Retinal pigment epithelial cell (primary cell): ENCODE measurements around the gene GEN1.

Experiments used
- DNase-seq: peaks from one replicate; pipeline ENCODE4 v3.0.0-alpha.2; 2010; ENCODE audit warnings: low read depth
- H3K4me3 ChIP-seq: 2 replicates; pipeline ENCODE4 v1.5.1; 2011; ENCODE audit warnings: mild to moderate bottlenecking, low read length, control low read depth, moderate library complexity
- TF ChIP-seq, protein P1 (sequence below): conservative IDR thresholded peaks from 2 replicates; pipeline ENCODE4 v1.5.1; 2011; ENCODE audit warnings: low read depth, low read length, control low read depth, inconsistent platforms

The GEN1 gene

DNA sequence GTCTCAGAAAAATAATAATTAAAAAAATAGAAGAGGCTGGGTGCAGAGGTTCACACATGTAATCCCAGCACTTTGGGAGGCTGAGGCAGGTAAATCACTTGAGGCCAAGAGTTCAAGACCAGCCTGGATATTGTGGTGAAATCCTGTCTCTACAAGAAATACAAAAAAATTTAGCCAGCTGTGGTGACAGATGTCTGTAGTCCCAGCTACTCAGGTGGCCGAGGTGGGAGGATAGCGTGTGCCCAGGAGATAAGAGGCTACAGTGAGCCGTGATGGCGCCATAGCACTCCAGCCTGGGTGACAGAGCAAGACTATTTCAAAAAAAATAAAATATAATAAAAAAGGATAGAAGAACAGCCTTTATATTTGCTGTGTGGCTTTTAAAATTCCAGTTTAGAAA is 36.3 kb upstream of the GEN1 start:
- TF ChIP-seq, protein P1, sequence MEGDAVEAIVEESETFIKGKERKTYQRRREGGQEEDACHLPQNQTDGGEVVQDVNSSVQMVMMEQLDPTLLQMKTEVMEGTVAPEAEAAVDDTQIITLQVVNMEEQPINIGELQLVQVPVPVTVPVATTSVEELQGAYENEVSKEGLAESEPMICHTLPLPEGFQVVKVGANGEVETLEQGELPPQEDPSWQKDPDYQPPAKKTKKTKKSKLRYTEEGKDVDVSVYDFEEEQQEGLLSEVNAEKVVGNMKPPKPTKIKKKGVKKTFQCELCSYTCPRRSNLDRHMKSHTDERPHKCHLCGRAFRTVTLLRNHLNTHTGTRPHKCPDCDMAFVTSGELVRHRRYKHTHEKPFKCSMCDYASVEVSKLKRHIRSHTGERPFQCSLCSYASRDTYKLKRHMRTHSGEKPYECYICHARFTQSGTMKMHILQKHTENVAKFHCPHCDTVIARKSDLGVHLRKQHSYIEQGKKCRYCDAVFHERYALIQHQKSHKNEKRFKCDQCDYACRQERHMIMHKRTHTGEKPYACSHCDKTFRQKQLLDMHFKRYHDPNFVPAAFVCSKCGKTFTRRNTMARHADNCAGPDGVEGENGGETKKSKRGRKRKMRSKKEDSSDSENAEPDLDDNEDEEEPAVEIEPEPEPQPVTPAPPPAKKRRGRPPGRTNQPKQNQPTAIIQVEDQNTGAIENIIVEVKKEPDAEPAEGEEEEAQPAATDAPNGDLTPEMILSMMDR, result no peak

DNA sequence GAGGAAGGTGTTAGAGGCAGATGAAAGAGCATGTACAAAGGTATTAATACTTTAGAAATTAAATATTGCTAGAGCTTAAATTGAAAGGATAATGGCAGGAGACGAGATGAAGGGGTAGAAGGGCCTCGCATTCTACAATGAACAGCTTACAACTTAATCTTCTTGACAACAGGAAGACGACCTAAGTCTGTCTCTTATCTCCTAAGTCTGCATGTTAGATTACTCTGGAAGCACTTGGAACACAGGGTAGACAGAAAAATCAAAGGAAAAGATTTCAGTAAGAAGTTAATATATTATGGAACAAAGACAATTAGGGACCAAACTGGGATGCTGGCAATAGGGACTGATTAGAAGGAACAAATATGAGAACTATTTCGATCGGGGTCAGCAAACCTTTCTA is 35.2 kb upstream of the GEN1 start:
- TF ChIP-seq, protein P1, result no peak
- H3K4me3 ChIP-seq, result no peak overlapping the region
- DNase-seq, result no peak

More for the DNA sequence above, 36.3 kb upstream of the GEN1 start:
- H3K4me3 ChIP-seq, result no peak overlapping the region
- no peak for DNase-seq

DNA sequence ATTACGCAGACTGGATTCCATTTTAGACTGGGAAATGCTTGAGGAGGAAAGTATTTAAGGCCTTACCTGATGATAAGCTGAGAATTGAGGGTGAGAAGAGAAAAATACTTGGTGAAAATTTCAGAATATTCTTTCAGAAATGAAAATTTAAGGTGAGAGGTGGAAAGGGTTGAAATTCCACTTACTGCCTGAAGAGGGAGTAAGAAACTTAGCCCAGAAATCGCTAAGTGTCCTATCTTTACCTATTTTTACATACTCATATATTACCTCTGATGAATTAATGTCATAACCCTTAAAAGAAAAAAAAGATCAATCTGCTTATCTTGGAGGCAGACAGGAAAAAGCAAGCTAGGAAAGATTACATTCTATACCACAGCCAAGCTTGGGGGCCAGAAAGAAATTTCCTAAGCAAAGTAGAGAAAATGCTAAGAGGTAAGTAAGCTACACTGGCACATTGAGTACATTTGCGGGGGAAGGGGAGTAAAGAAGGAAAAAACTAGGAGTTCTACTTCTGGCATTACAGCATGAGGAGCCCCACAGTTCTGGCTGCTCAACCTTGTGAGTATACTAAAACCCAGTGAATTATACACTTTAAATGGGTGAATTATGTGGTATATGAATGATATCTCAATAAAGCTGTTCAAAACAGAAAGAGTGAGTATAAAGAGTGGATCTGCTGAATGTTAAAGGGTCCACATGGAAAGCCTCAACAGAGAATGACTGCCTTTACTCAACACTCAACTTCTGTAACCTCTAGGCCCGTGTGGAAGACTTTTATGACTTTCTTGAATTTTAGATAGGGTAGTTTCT is 34.2 kb upstream of the GEN1 start:
- no peak overlapping the region for H3K4me3 ChIP-seq
- no peak for DNase-seq
- TF ChIP-seq, protein P1, result peak; percentile 79

DNA sequence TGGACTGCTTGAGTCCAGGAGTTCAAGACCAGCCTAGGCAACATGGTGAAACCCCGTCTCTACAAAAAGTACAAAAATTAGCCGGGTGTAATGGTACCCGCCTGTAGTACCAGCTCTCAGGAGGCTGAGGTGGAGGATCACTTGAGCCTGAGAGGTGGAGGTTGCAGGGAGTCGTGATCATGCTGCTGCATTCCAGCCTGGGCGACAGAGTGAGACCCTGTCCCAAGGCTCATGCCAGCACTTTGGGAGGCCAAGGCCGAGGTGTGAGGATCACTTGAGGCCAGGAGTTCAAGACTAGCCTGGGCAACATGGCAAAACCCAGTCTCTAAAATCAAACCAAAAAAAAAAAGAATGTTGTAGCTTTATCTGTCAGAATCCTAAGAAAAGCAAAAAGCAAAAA is 25.7 kb upstream of the GEN1 start:
- no peak for DNase-seq
- TF ChIP-seq, protein P1, result no peak
- H3K4me3 ChIP-seq, result no peak overlapping the region

DNA sequence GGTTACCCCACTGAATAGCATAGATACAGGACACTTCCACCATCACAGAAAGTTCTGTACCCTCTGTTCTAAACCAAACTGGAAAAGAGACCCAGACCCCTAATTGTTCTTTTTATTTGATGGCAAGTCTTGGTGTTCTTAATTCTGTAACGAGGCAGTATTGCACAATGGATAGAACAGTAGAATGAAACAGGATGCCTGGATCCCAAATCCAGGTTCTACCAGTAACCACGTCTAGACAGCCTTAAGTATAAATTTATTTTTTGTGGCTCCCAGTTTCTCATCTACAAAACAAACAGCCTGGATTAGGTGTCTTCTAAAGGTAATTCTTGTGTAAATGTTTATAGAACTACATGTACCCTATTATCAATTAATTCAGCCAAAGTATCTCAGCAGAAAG is 24.1 kb upstream of the GEN1 start:
- TF ChIP-seq, protein P1, result no peak
- H3K4me3 ChIP-seq, result no peak overlapping the region
- no peak for DNase-seq

DNA sequence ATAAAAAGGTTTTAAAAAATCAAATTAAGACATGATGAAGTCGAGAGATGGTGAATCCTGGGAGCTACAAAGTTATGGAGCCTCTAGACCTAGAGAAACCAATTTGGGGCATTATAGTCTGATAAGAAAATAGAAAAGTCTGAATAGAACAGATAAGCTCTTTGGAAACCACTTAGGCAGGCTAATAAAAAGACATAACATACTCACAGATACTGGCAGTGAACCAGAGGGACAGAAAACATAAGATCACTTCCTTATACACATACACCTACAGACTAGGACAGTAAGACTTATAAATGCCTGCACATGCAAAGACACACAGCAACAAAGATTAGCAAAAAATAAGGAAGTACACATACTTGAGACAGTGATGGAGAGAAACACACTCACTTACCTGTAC is 20.3 kb upstream of the GEN1 start:
- no peak overlapping the region for H3K4me3 ChIP-seq
- DNase-seq, result no peak
- TF ChIP-seq, protein P1, result no peak

DNA sequence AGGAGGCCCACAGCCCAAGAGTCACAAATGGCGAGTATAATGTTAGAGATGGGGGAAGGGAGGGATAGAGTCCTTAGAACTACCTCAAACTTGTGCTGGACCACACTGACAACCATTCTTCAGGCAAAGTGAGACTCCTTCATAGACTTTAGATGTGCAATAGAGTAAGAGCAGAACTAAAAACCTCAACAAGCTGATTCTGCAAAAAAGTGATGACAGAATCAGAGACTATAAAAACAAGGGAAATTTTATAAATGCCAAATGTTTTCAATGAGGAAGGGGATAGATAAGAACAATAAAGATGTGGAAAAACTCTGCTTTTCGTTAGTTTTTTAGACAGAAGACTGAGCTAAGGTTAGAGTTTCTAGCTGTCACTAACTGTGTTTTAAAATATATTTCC is 18.1 kb upstream of the GEN1 start:
- no peak for DNase-seq
- no peak overlapping the region for H3K4me3 ChIP-seq
- TF ChIP-seq, protein P1, result no peak
